ENCODE measurements around the gene TTC23.

TTC23 gene

DNA sequence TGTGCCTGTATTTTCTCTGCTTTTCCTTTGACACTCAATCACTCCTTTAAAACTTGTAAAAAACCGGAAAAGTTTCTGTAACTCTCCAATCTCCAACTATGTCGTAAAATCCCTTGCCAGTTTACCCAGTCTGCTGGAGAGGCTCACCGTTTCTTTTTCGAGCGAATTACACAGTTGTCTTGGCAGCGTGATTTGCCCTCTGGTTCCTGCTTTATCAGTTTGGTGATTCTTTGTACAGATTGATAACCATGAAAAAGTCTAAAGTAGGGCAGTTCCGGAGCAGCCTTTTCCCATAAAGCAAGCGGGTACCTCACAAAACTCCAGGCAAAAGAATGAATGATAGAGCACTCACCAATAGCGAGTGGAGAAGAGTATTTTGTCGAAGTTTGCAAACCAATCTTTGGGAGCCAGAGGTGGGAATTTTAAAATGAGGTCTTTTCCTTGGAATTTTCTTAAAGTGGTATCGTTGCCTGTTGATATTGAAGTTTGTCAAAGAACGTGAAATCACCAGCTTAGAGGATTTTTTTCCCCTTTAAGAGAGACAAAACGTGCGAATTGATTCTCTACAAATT, at the start of gene TTC23:
Gene TTC23 (minus strand): TSS at position 312 of the 572 bp plus-strand sequence. CDS start 20,869 bp downstream, outside the sequence.
- Histone ChIP-seq H2AFZ (ENCODE audit: low read length) (peak within 1 kb of the TSS; percentile 77; the same call in 1 of the 2 replicates), H3K27ac (ENCODE audit: low read length) (no peak within 1 kb of the TSS; the same call in 1 of the 2 replicates)
- no peak for DNase-seq

DNA sequence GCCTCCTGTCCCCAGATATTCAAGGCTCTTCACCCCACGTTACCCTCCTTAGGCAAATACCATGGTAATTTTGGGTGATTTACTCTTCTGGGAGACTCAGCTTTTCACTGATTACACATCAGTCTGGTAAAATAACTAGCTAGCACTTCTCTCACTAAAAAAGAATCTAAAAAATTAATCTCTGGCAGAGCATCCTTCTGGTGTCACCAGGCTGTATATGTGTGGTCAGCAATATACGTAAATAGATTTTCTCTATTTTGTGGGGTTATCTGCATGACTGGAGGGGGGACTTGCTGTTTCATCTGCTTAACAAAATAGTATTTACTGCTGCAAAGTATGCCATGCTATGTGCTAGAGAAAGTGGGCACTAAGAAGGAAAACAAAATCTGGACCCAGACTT, 47.0 kb upstream of the TTC23 start:
- Histone ChIP-seq H3K4me1 (ENCODE audit: low read length) (no peaks in the 10 kb centered on the region), H3K9me2 (replicated peaks; ENCODE audit: insufficient read depth, low read length) (no peaks in the 10 kb centered on the region), H3K27me3 (replicated peaks; ENCODE audit: insufficient read depth, low read length) (no peaks in the 10 kb centered on the region), H3K36me3 (replicated peaks; ENCODE audit: insufficient read depth, low read length) (no peaks in the 10 kb centered on the region), H4K20me1 (ENCODE audit: insufficient read depth, low read length) (no peaks in the 10 kb centered on the region), H3F3A (ENCODE audit: insufficient read depth, low read length) (no peaks in the 10 kb centered on the region), H3K79me2 (ENCODE audit: low read length) (no peaks in the 10 kb centered on the region), H2AFZ (ENCODE audit: low read length) (no peak overlapping the region), H3K4me2 (ENCODE audit: low read depth, low read length) (no peak overlapping the region), H3K9ac (ENCODE audit: low read length) (no peak overlapping the region), H3K9me3 (replicated peaks; ENCODE audit: insufficient read depth, low read length) (no peaks in the 10 kb centered on the region), H3K27ac (ENCODE audit: low read length) (no peak overlapping the region), H3K4me3 (ENCODE audit: low read length) (no peak overlapping the region)
- no peak for DNase-seq
- no peak for TF ChIP-seq EZH2 (optimal IDR thresholded peaks at IDR 0.05; ENCODE audit: low read depth, low read length)
- TF ChIP-seq EZH2phosphoT487 (IDR thresholded peaks at IDR 0.05; ENCODE audit: low read length): no peak
- no peak for TF ChIP-seq CTCF (IDR thresholded peaks at IDR 0.05; ENCODE audit: low read length)

More for the DNA sequence above, at the start of gene TTC23:
- no peaks in the 10 kb centered on the region for H3K36me3 ChIP-seq (replicated peaks; ENCODE audit: insufficient read depth, low read length)
- H3F3A ChIP-seq (ENCODE audit: insufficient read depth, low read length): no peaks in the 10 kb centered on the region
- H3K4me3 ChIP-seq (ENCODE audit: low read length): peak within 1 kb of the TSS; percentile 74
- H3K4me2 ChIP-seq (ENCODE audit: low read depth, low read length): peak within 1 kb of the TSS; percentile 90
- TF ChIP-seq EZH2phosphoT487 (IDR thresholded peaks at IDR 0.05; ENCODE audit: low read length) (no peak), EZH2 (optimal IDR thresholded peaks at IDR 0.05; ENCODE audit: low read depth, low read length) (no peak)
- H3K9me2 ChIP-seq (replicated peaks; ENCODE audit: insufficient read depth, low read length): no peaks in the 10 kb centered on the region
- H3K27me3 ChIP-seq (replicated peaks; ENCODE audit: insufficient read depth, low read length): no peaks in the 10 kb centered on the region
- H4K20me1 ChIP-seq (ENCODE audit: insufficient read depth, low read length): no peaks in the 10 kb centered on the region
- H3K9me3 ChIP-seq (replicated peaks; ENCODE audit: insufficient read depth, low read length): no peaks in the 10 kb centered on the region
- peaks cover 13% of the 10 kb centered on the region for H3K4me1 ChIP-seq (ENCODE audit: low read length)
- peak within 1 kb of the TSS; percentile 72; the same call in 1 of the 2 replicates for H3K9ac ChIP-seq (ENCODE audit: low read length)
- no peaks in the 10 kb centered on the region for H3K79me2 ChIP-seq (ENCODE audit: low read length)

DNA sequence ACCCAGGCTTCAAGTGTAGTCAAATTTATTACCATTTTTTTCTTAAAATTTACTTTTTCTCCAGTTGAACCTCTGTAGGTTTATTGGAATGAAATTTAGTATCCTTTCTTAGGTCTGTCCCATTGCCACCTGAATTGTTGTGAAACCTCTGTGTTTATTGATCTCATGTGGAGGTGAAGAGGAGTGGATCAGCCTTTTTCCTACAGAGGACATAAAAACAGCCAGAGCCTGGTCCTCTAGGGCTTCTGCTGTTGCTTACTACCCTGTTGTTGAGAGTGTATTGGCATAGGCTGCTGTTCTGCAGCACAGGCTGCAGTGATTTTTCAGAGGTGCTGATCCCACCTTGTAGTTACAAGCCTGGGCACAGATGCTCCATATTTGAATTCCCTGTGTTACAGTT, 46.5 kb upstream of the TTC23 start:
- Histone ChIP-seq H3K9ac (ENCODE audit: low read length) (no peak overlapping the region), H3K27ac (ENCODE audit: low read length) (no peak overlapping the region), H3K4me3 (ENCODE audit: low read length) (no peak overlapping the region), H3K9me3 (replicated peaks; ENCODE audit: insufficient read depth, low read length) (no peaks in the 10 kb centered on the region), H3K79me2 (ENCODE audit: low read length) (no peaks in the 10 kb centered on the region), H3K36me3 (replicated peaks; ENCODE audit: insufficient read depth, low read length) (no peaks in the 10 kb centered on the region), H3K27me3 (replicated peaks; ENCODE audit: insufficient read depth, low read length) (no peaks in the 10 kb centered on the region), H3K4me1 (ENCODE audit: low read length) (no peaks in the 10 kb centered on the region), H3F3A (ENCODE audit: insufficient read depth, low read length) (no peaks in the 10 kb centered on the region), H2AFZ (ENCODE audit: low read length) (no peak overlapping the region), H3K4me2 (ENCODE audit: low read depth, low read length) (no peak overlapping the region), H4K20me1 (ENCODE audit: insufficient read depth, low read length) (no peaks in the 10 kb centered on the region), H3K9me2 (replicated peaks; ENCODE audit: insufficient read depth, low read length) (no peaks in the 10 kb centered on the region)
- no peak for DNase-seq
- TF ChIP-seq EZH2phosphoT487 (IDR thresholded peaks at IDR 0.05; ENCODE audit: low read length) (no peak), CTCF (IDR thresholded peaks at IDR 0.05; ENCODE audit: low read length) (no peak), EZH2 (optimal IDR thresholded peaks at IDR 0.05; ENCODE audit: low read depth, low read length) (no peak)

GRCh38 chr15:99291643-99292042, 42.3 kb upstream of the TTC23 start:
- H3K4me1 ChIP-seq (ENCODE audit: low read length): 0 out of 2 replicates have a peak, but pooled peaks cover under 1% of the 10 kb centered on the region

More at GRCh38 chr15:99291643-99292042, 42.3 kb upstream of the TTC23 start:
- Histone ChIP-seq H4K20me1 (ENCODE audit: insufficient read depth, low read length) (no peaks in the 10 kb centered on the region), H3K4me2 (ENCODE audit: low read depth, low read length) (no peak overlapping the region), H3F3A (ENCODE audit: insufficient read depth, low read length) (no peaks in the 10 kb centered on the region), H3K27ac (ENCODE audit: low read length) (no peak overlapping the region), H3K27me3 (replicated peaks; ENCODE audit: insufficient read depth, low read length) (no peaks in the 10 kb centered on the region), H3K9me3 (replicated peaks; ENCODE audit: insufficient read depth, low read length) (no peaks in the 10 kb centered on the region), H3K9ac (ENCODE audit: low read length) (no peak overlapping the region), H3K9me2 (replicated peaks; ENCODE audit: insufficient read depth, low read length) (no peaks in the 10 kb centered on the region), H3K4me3 (ENCODE audit: low read length) (no peak overlapping the region), H2AFZ (ENCODE audit: low read length) (no peak overlapping the region), H3K36me3 (replicated peaks; ENCODE audit: insufficient read depth, low read length) (no peaks in the 10 kb centered on the region), H3K79me2 (ENCODE audit: low read length) (no peaks in the 10 kb centered on the region)
- DNase-seq: no peak
- TF ChIP-seq EZH2 (optimal IDR thresholded peaks at IDR 0.05; ENCODE audit: low read depth, low read length): no peak
- TF ChIP-seq CTCF (IDR thresholded peaks at IDR 0.05; ENCODE audit: low read length): no peak
- TF ChIP-seq EZH2phosphoT487 (IDR thresholded peaks at IDR 0.05; ENCODE audit: low read length): no peak

All from MM.1S (cell line).